AG04449 (cell line): Measurements from ENCODE around the gene ACLY.
A peak's percentile ranks its signal among the peaks of the same experiment; 100 is the strongest.

Experiments used
- CTCF ChIA-PET: fragments of 350-600 bp; formaldehyde crosslinking; extraction: SDS; loops from one replicate; lab custom pipeline; 2021; ENCODE audit warnings: antibody characterized with exemption; lab: Yijun Ruan, JAX
- POLR2A ChIA-PET: fragments of 400-600, 350-600 bp; formaldehyde crosslinking; extraction: SDS; loops from one replicate; lab custom pipeline; 2020; ENCODE audit warnings: antibody characterized with exemption, inconsistent platforms; lab: Yijun Ruan, JAX
- DNase-seq: peaks from one replicate; pipeline ENCODE4 v3.0.0-alpha.2; 2010; ENCODE audit warnings: low read depth, low spot score
- H3K4me3 ChIP-seq: 2 replicates; pipeline ENCODE4 v1.5.1; 2011; ENCODE audit warnings: low read depth, mild to moderate bottlenecking, control low read depth, low read length
- CTCF ChIP-seq: IDR thresholded peaks from one replicate; pipeline ENCODE4 v1.5.1; 2011; ENCODE audit warnings: mild to moderate bottlenecking, moderate library complexity, low read length, control low read depth, inconsistent platforms; ENCODE audit not compliant: insufficient read depth; ENCODE audit errors: missing control alignments

The ACLY gene

GRCh38 chr17:41917679-41918313 is 955 bp downstream of the ACLY start:
- ChIA-PET CTCF (interaction anchor here (1.0 to 6.1 kb wide), 7 partner anchors 12 to 200 kb away, joined by 3 to 33 read pairs (median 4); partner anchors contain the start of gene ODAD4), POLR2A (interaction anchor here (0.7 to 2.0 kb wide), 8 partner anchors 8 to 106 kb away, joined by 3 to 17 read pairs (median 7); partner anchors contain the start of genes CNP, KLHL11, ODAD4 and P3H4)
- DNase-seq: no peak
- H3K4me3 ChIP-seq: peak overlapping the region; percentile 89
- no peak for TF ChIP-seq CTCF

GRCh38 chr17:41917192-41917591 is 1.6 kb downstream of the ACLY start:
- ChIA-PET CTCF (interaction anchor here (1.5 to 6.1 kb wide), 3 partner anchors 13 to 201 kb away, joined by 3 to 33 read pairs (median 13); partner anchors contain the start of gene ODAD4), POLR2A (interaction anchor here (0.6 to 2.0 kb wide), 4 partner anchors 20 to 631 kb away, joined by 3 to 9 read pairs (median 4); partner anchors contain the start of gene KLHL11)
- H3K4me3 ChIP-seq: peak overlapping the region; percentile 89

GRCh38 chr17:41915566-41915965 is 3.2 kb downstream of the ACLY start:
- DNase-seq: no peak
- ChIA-PET POLR2A (no interaction called here), CTCF (no interaction called here)
- no peak overlapping the region for H3K4me3 ChIP-seq
- no peak for TF ChIP-seq CTCF

More at GRCh38 chr17:41917192-41917591, 1.6 kb downstream of the ACLY start:
- no peak for DNase-seq
- no peak for TF ChIP-seq CTCF

- TF ChIP-seq CTCF: no peak
- ChIA-PET CTCF (no interaction called here), POLR2A (no interaction called here)
- no peak for DNase-seq
- H3K4me3 ChIP-seq: no peak overlapping the region
Measured at GRCh38 chr17:41915020-41915419, 3.7 kb downstream of the ACLY start.

- CTCF ChIA-PET: interaction anchor here (0.6 kb wide), 1 partner anchor 54 kb away, joined by 3 read pairs; no protein-coding TSS in a partner anchor
- TF ChIP-seq CTCF: no peak
- H3K4me3 ChIP-seq: no peak overlapping the region
- no peak for DNase-seq
- POLR2A ChIA-PET: no interaction called here
Measured at GRCh38 chr17:41914358-41914766, 4.4 kb downstream of the ACLY start.

GRCh38 chr17:41913798-41914197 is 5.0 kb downstream of the ACLY start:
- CTCF ChIA-PET: interaction anchor here (0.6 kb wide), 1 partner anchor 53 kb away, joined by 3 read pairs; no protein-coding TSS in a partner anchor
- TF ChIP-seq CTCF: no peak
- DNase-seq: no peak
- POLR2A ChIA-PET: no interaction called here
- H3K4me3 ChIP-seq: no peak overlapping the region
